Panc1 (cell line): ENCODE data around the gene ETHE1. TPM values are rescaled to one million over a fixed set of nuclear protein-coding genes. Genes with fewer than 3 reads are reported as not detected.
"Not testable (repeated sequence)": the region's sequence is repeated elsewhere in the genome, so short reads cannot be mapped to it uniquely, and the experiment has no call there.

ENCODE experiments used
- ATAC-seq: fragments of 200-7000 bp; cut with Tn5 transposase; 2 replicates; pipeline ENCODE4 v1.9.1; 2020; ENCODE audit warnings: mild to moderate bottlenecking, moderate library complexity
- BruUV-seq: library from RNA; stranded (reverse); fragments of 400-500 nt; replicated peaks from 2 replicates; lab custom pipeline; 2021; lab: Mats Ljungman, UMichigan
- CTCF ChIA-PET: fragments of 300-600 bp; sonication (Branson Sonifier 250); formaldehyde crosslinking; loops from one replicate; lab custom pipeline; 2022; ENCODE audit warnings: antibody characterized with exemption; lab: Charles Lee
- POLR2A ChIA-PET: fragments of 300-600 bp; sonication (Branson Sonifier 250); formaldehyde crosslinking; loops from one replicate; lab custom pipeline; 2022; ENCODE audit warnings: antibody characterized with exemption; lab: Charles Lee
- DNase-seq: peaks from one replicate; pipeline ENCODE4 v3.0.0-alpha.2; 2010; ENCODE audit warnings: low read depth, low spot score
- H3K27ac ChIP-seq: 2 replicates; pipeline ENCODE4 v1.5.1; 2011; ENCODE audit warnings: mild to moderate bottlenecking, low read length, inconsistent platforms
- H3K27me3 ChIP-seq: fragments of 200-500 bp; sonication (Bioruptor generic); 2 replicates; pipeline ENCODE4 v1.6.0; 2014; ENCODE audit warnings: low read length, inconsistent platforms; ENCODE audit not compliant: control insufficient read depth, insufficient read depth
- H3K36me3 ChIP-seq: fragments of 200-500 bp; sonication (Bioruptor generic); 2 replicates; pipeline ENCODE4 v1.5.1; 2014; ENCODE audit warnings: inconsistent platforms, mild to moderate bottlenecking, low read length, moderate library complexity; ENCODE audit not compliant: control insufficient read depth, insufficient read depth
- H3K4me1 ChIP-seq: 2 replicates; pipeline ENCODE4 v1.5.1; 2011; ENCODE audit warnings: inconsistent platforms, mild to moderate bottlenecking, low read length, moderate library complexity; ENCODE audit not compliant: control insufficient read depth, insufficient read depth
- H3K4me3 ChIP-seq, 2 experiments: 2 replicates each; pipeline ENCODE4 v1.5.1; 2011 to 2012; ENCODE audit warnings: low read depth in 2 of 2, low read length in 2 of 2, mild to moderate bottlenecking in 2 of 2, inconsistent platforms in 1 of 2, moderate library complexity in 1 of 2
- H3K9me3 ChIP-seq: fragments of 200-500 bp; sonication (Bioruptor generic); 2 replicates; pipeline ENCODE4 v1.5.1; 2014; ENCODE audit warnings: low read depth, mild to moderate bottlenecking, inconsistent platforms, low read length, moderate library complexity; ENCODE audit not compliant: control insufficient read depth, insufficient read depth
- POLR2AphosphoS5 ChIP-seq: IDR thresholded peaks from 2 replicates; pipeline ENCODE4 v1.6.1; 2012; ENCODE audit warnings: mild to moderate bottlenecking, low read depth, low read length, moderate library complexity
- SIN3A ChIP-seq: IDR thresholded peaks from 2 replicates; pipeline ENCODE4 v1.6.1; 2012; ENCODE audit warnings: low read depth, mild to moderate bottlenecking, low read length, moderate library complexity, borderline replicate concordance; ENCODE audit not compliant: insufficient read depth
- TCF7L2 ChIP-seq: IDR thresholded peaks from 2 replicates; pipeline ENCODE4 v1.6.1; 2011; ENCODE audit warnings: mild to moderate bottlenecking, low read depth, low read length, inconsistent platforms
- in situ Hi-C: cut with HindIII; loops from 2 replicates; pipeline ENCODE4 v1.10.0; 2016; ENCODE audit warnings: low sequenced_read_pairs, low pct_unique_long_range_greater_than_20kb
- intact Hi-C: fragments of 100-400 bp; cut with micrococcal nuclease; formaldehyde crosslinking; loops from one replicate; pipeline ENCODE4 v1.10.0; 2022; ENCODE audit not compliant: unreplicated experiment
- total RNA-seq: library from RNA; stranded (reverse); gene quantifications from one replicate; pipeline ENCODE4 v1.2.1, GENCODE V29; 2021; ENCODE audit not compliant: unreplicated experiment
- TF ChIP-seq, protein P1 (sequence below), 2 experiments: IDR thresholded peaks; 2 replicates each; pipeline ENCODE4 v1.6.1; 2011 to 2012; ENCODE audit warnings: low read depth in 2 of 2, control low read depth in 1 of 2, low read length in 1 of 2, mild to moderate bottlenecking in 1 of 2, moderate library complexity in 1 of 2; ENCODE audit not compliant: insufficient read depth in 1 of 2
- TF ChIP-seq, protein P2 (sequence below): fragments of 450-650 bp; IDR thresholded peaks from 2 replicates; pipeline ENCODE4 v1.5.1; 2017; ENCODE audit warnings: mild to moderate bottlenecking

ETHE1 gene
- total RNA-seq, 1 experiment from 2014 or later, result 15.6 TPM

DNA sequence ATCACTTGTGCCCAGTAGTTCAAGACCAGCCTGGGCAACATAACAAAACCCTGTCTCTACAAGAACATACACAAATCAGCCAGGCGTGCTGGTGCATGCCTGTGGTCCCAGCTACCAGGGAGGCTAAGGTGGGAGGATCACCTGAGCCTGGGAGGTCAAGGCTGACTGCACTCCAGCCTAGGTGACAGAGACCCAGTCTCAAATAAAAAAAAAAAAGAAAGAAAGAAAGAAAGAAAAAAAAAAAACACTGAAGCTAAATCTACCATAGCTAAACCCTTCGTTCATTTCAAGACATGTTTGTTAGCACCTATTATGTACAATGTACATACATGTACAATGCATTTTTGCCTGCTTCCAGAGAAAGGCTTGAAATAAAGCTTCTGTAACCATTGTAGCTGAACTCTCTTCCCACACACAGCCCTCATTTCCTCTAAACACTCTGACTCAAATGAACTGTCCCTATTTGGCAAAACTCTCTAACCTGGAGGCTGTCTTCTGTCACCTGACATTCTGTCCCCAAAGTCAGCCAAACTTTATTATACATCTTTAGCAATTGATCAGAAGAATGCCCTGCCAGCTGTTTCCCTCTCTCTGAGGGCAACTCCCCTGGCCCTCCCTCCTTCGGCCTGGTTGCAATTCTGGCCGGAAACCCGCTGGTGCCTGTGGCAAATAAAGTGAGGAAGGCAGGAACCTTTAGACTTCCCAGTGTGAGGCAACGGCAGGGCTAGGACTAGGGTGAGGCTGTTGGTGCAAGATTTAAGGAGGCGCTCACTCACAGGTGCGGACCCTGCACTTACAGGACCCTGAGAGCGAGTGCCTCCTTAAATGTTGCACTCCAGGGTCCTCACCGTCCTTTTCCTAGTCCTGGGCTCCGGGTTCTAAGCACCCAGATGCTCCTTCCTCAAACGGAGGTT, 1.8 kb downstream of the ETHE1 start:
- H3K9me3 ChIP-seq, result no peaks in the 10 kb centered on the region
- H3K4me1 ChIP-seq, result peaks cover 4% of the 10 kb centered on the region; the same call in 1 of the 2 replicates
- H3K4me3 ChIP-seq, result peak overlapping the region; percentile 82 to 84
- ATAC-seq (peak; percentile 52), DNase-seq (no peak)
- ChIA-PET POLR2A (interaction anchor here (0.6 kb wide), 2 partner anchors 15 to 80 kb away, joined by 3 to 5 read pairs; no protein-coding TSS in a partner anchor), CTCF (interaction anchor here (0.6 to 0.8 kb wide), 2 partner anchors 11 to 773 kb away, joined by 4 to 5 read pairs; no protein-coding TSS in a partner anchor)
- peak overlapping the region; percentile 73 for H3K27ac ChIP-seq
- H3K27me3 ChIP-seq, result no peaks in the 10 kb centered on the region
- intact Hi-C loops (no loop called here), in situ Hi-C loops (no loop called here)
- no peaks in the 10 kb centered on the region; the same call in 1 of the 2 replicates for H3K36me3 ChIP-seq
- BruUV-seq, result TSS peak; percentile 57
- TF ChIP-seq POLR2AphosphoS5, result no peak
- TF ChIP-seq, protein P1, sequence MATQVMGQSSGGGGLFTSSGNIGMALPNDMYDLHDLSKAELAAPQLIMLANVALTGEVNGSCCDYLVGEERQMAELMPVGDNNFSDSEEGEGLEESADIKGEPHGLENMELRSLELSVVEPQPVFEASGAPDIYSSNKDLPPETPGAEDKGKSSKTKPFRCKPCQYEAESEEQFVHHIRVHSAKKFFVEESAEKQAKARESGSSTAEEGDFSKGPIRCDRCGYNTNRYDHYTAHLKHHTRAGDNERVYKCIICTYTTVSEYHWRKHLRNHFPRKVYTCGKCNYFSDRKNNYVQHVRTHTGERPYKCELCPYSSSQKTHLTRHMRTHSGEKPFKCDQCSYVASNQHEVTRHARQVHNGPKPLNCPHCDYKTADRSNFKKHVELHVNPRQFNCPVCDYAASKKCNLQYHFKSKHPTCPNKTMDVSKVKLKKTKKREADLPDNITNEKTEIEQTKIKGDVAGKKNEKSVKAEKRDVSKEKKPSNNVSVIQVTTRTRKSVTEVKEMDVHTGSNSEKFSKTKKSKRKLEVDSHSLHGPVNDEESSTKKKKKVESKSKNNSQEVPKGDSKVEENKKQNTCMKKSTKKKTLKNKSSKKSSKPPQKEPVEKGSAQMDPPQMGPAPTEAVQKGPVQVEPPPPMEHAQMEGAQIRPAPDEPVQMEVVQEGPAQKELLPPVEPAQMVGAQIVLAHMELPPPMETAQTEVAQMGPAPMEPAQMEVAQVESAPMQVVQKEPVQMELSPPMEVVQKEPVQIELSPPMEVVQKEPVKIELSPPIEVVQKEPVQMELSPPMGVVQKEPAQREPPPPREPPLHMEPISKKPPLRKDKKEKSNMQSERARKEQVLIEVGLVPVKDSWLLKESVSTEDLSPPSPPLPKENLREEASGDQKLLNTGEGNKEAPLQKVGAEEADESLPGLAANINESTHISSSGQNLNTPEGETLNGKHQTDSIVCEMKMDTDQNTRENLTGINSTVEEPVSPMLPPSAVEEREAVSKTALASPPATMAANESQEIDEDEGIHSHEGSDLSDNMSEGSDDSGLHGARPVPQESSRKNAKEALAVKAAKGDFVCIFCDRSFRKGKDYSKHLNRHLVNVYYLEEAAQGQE (IDR thresholded peaks at IDR 0.05; ENCODE audit: insufficient read depth in 1 of 2, low read depth in 2 of 2, low read length in 1 of 2), result no peak
- no peak for TF ChIP-seq TCF7L2
- TF ChIP-seq, protein P2, sequence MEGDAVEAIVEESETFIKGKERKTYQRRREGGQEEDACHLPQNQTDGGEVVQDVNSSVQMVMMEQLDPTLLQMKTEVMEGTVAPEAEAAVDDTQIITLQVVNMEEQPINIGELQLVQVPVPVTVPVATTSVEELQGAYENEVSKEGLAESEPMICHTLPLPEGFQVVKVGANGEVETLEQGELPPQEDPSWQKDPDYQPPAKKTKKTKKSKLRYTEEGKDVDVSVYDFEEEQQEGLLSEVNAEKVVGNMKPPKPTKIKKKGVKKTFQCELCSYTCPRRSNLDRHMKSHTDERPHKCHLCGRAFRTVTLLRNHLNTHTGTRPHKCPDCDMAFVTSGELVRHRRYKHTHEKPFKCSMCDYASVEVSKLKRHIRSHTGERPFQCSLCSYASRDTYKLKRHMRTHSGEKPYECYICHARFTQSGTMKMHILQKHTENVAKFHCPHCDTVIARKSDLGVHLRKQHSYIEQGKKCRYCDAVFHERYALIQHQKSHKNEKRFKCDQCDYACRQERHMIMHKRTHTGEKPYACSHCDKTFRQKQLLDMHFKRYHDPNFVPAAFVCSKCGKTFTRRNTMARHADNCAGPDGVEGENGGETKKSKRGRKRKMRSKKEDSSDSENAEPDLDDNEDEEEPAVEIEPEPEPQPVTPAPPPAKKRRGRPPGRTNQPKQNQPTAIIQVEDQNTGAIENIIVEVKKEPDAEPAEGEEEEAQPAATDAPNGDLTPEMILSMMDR, result no peak
- TF ChIP-seq SIN3A, result no peak

DNA sequence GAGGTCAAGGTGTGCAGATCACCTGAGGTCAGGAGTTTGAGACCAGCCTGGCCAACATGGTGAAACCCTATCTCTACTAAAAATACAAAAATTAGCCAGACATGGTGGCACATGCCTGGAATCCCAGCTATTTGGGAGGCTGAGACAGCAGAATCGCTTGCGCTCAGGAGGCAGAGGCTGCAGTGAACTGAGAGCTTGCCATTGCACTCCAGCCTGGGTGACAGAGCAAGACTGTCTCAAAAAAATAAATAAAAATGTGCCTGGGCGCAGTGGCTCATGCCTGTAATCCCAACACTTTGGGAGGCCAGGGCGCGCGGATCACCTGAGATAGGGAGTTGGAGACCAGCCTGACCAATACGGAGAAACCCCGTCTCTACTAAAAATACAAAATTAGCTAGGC, 3.3 kb downstream of the ETHE1 start:
- BruUV-seq, DNase-seq, H3K4me1 ChIP-seq, H3K9me3 ChIP-seq, H3K4me3 ChIP-seq, H3K36me3 ChIP-seq, ATAC-seq, in situ Hi-C loops, H3K27ac ChIP-seq, H3K27me3 ChIP-seq, intact Hi-C loops, CTCF ChIA-PET, POLR2A ChIA-PET: not testable (repeated sequence)

DNA sequence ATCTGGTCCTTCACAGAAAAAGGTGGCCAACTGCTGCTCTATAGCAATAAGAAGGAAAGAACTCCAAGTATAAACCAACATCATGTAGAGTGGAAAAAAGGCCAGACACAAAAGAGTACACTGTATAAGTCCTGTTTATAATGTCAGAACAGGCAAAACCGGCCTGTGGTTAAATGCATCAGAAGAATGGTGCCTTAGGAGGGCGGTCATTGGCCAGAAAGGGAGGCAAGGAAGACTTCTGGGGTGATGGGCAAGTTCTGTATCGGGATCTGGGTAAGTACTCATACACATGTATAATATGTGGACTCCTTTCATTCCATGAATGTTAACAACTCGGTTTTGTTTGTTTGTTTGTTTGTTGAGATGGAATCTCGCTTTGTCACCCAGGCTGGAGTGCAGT, 4.1 kb downstream of the ETHE1 start:
- DNase-seq (no peak), ATAC-seq (no peak)
- Histone ChIP-seq H3K4me1 (peaks cover 4% of the 10 kb centered on the region; the same call in 1 of the 2 replicates), H3K36me3 (no peaks in the 10 kb centered on the region; the same call in 1 of the 2 replicates), H3K4me3 (no peak overlapping the region), H3K27ac (no peak overlapping the region), H3K27me3 (no peaks in the 10 kb centered on the region), H3K9me3 (no peaks in the 10 kb centered on the region)
- ChIA-PET POLR2A (no interaction called here), CTCF (no interaction called here)
- TF ChIP-seq, protein P1 (IDR thresholded peaks at IDR 0.05; ENCODE audit: insufficient read depth in 1 of 2, low read depth in 2 of 2, low read length in 1 of 2), result no peak
- TF ChIP-seq POLR2AphosphoS5 (no peak), SIN3A (no peak), TCF7L2 (no peak)
- TF ChIP-seq, protein P2, result no peak
- in situ Hi-C loops (no loop called here), intact Hi-C loops (no loop called here)
- BruUV-seq, result no TSS peak
